GM12864 (cell line): Measurements from ENCODE around the gene GSDMA.

Source experiments
- DNase-seq: peaks from one replicate; pipeline ENCODE4 v3.0.0-alpha.2; 2011; ENCODE audit warnings: low read depth
- H3K4me3 ChIP-seq: 2 replicates; pipeline ENCODE4 v1.5.1; 2011; ENCODE audit warnings: mild to moderate bottlenecking, low read depth, low read length, control low read depth
- TF ChIP-seq, protein P1 (sequence below): IDR thresholded peaks from 2 replicates; pipeline ENCODE4 v1.5.1; 2011; ENCODE audit warnings: low read depth, mild to moderate bottlenecking, moderate library complexity, low read length, control low read depth, inconsistent platforms; ENCODE audit errors: missing control alignments

Gene GSDMA, protein sequence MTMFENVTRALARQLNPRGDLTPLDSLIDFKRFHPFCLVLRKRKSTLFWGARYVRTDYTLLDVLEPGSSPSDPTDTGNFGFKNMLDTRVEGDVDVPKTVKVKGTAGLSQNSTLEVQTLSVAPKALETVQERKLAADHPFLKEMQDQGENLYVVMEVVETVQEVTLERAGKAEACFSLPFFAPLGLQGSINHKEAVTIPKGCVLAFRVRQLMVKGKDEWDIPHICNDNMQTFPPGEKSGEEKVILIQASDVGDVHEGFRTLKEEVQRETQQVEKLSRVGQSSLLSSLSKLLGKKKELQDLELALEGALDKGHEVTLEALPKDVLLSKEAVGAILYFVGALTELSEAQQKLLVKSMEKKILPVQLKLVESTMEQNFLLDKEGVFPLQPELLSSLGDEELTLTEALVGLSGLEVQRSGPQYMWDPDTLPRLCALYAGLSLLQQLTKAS

DNA sequence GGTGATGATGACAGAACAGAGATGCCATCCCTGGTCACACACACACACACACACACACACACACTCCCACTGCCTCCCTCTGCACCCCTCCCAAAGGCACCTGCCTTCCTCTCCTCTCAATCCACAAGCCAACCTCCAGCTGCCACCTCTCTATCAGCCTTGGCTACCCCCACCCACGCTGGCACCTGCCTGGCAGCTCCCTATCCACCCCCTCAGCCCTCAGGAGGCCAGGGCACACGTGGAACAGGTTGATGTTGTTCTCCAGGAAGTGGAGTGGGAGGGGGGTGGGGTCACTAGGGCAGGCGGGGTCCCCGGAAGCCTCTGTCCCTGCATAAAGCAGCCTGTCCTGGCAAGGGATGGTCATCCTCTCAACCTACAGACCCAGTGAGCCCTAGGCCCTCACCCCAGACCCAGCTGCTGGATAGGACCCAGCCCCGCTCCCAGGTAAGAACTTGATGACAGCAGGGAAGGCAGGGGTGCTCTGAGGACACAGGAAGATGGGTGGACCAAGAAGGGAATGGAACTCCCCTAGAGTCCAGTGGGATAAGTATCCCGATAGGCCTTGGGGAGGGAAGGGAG, at the start of gene GSDMA:
Gene GSDMA (plus strand): TSS at position 363 of the 579 bp plus-strand sequence. CDS start 2,684 bp downstream, outside the sequence.
- no peak within 1 kb of the TSS for H3K4me3 ChIP-seq
- DNase-seq: no peak
- TF ChIP-seq, protein P1, sequence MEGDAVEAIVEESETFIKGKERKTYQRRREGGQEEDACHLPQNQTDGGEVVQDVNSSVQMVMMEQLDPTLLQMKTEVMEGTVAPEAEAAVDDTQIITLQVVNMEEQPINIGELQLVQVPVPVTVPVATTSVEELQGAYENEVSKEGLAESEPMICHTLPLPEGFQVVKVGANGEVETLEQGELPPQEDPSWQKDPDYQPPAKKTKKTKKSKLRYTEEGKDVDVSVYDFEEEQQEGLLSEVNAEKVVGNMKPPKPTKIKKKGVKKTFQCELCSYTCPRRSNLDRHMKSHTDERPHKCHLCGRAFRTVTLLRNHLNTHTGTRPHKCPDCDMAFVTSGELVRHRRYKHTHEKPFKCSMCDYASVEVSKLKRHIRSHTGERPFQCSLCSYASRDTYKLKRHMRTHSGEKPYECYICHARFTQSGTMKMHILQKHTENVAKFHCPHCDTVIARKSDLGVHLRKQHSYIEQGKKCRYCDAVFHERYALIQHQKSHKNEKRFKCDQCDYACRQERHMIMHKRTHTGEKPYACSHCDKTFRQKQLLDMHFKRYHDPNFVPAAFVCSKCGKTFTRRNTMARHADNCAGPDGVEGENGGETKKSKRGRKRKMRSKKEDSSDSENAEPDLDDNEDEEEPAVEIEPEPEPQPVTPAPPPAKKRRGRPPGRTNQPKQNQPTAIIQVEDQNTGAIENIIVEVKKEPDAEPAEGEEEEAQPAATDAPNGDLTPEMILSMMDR: no peak

DNA sequence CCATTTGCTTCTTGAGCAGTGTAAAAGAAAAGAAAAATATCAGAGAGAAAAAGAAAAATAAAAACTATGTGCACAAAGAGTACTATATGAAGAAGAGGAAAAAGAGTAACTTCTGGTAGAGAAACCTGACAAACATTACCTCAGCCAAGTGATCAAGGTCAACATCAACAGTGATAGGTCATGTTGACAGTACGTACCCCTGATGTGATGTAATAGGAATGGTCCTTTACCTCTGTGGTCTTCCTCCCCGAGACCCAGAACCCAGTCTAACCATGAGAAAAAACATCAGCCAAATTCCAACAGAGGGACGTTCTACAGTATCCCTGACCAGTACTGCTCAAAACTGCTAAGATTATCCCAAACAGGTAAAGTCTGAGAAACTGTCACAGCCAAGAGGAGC, 48.8 kb upstream of the GSDMA start:
- no peak overlapping the region for H3K4me3 ChIP-seq
- DNase-seq: no peak
- TF ChIP-seq, protein P1: no peak

DNA sequence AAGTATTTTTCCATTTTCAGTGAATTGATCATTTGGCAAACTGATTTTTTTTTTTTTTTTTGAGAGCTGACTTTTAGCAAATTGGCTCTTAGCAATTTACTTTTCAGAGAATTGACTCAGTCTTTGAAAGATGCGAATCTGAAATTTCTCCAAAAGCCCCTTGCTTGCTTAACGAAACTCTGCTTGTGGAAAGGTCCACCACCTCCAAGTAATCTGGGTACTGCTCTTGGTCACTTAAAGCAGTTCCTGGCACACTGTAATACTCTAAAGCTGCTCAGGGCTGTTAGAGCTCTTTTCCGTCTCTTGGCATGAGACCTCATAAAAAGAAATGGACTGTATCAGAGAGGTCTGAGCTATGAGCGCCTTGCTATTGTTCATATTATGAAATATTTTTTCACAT, 47.2 kb upstream of the GSDMA start:
- DNase-seq: no peak
- no peak overlapping the region for H3K4me3 ChIP-seq
- TF ChIP-seq, protein P1: no peak

DNA sequence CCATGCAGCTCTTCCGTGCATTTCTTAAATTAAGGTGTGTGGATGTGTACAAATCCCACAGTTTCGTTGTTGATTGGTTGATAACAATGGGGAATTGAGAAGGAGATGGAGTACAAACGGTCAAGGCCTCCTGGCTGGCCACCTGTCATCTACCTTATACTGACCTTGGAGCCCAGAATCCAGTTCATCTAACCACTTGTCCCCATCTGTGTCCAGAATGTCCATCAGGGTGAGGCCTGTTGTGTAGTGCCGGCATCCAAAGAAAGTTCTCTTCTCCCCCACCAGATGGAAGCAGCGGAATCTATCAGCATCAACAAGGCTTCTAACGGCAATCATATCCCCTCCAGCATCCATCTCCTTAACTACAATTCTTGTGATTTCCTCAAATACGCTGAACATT, 45.9 kb upstream of the GSDMA start:
- TF ChIP-seq, protein P1: no peak
- no peak overlapping the region for H3K4me3 ChIP-seq
- DNase-seq: no peak

DNA sequence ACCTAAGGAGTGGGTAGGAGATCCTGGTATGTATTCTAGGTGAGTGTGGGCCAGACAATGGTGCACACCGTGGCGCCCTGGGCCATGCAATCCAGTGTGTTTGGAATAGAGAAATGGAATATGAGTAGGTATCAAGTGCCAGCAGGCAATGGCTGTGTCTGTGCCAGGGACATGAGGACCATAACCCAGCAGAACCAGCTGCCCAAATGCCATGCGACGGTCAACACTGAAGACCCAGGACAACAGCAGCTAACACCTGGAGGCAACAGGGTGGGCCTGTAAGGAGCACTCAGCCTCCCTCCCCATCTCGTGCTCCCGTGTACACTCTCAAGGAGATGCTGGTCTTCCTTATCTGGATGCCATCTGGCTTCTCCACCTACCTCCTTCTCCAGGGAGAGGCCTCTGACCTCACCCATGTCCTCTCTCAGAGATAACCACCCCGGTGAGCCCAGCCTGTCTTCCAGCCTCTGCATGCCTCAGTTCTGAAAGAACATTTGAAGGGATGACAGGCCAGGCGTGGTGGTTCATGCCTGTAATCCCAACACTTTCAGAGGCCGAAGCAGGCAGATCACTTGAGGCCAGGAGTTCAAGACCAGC, 43.6 kb upstream of the GSDMA start:
- no peak overlapping the region for H3K4me3 ChIP-seq
- TF ChIP-seq, protein P1: no peak
- no peak for DNase-seq

DNA sequence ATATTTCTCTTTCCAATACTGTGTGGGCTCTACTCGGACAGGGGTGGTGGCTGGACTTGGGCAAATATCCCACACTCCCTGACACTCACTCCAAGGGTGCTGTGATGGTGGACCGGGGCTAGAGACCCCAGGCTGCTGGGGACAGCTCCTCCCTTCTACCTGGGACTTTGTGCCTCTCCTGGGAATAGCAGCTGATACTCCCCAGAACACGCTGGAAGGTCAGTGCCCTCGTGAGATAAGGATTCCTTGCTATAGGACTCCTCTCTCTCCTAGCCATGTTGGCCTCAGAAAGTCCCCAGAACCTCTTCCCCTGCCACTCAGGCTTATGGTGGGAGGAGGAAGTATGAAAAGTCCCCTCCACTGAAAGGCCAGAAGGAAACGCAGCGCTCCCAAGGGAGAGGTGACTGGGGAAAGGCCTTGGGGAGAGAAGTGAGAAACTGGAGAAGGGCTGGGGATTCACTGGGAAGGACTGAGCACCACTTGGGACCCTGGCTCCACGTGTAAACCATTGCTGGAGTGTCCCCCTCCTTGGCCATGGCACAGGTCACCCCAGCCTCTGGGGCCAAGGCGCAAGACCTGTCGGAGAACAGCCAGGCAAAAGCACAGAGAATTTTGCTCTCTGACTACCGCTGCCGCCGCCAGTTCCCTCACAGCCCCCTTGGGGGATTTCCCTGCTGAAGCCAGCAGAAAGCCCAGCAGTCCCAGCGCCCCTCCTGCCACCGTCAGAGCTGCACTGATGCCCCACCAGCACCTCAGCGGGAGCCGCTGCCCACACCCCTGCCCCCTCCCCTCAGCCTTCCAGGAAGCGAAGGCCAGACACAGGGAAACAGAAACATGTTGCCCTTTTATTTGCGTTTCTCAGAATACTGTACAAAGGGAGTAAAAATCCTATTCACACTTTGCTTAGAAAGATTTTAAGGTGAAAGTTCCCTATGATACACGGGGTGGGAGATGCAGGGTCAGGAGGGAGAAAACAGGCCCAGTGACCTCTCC, 42.3 kb upstream of the GSDMA start:
- no peak for DNase-seq
- H3K4me3 ChIP-seq: no peak overlapping the region
- TF ChIP-seq, protein P1: no peak
